ENCODE data around the gene SCP2.

GRCh38 chr1:52915211-52915854 lies 11.7 kb upstream of the SCP2 start:
- TF ChIP-seq, protein P1, sequence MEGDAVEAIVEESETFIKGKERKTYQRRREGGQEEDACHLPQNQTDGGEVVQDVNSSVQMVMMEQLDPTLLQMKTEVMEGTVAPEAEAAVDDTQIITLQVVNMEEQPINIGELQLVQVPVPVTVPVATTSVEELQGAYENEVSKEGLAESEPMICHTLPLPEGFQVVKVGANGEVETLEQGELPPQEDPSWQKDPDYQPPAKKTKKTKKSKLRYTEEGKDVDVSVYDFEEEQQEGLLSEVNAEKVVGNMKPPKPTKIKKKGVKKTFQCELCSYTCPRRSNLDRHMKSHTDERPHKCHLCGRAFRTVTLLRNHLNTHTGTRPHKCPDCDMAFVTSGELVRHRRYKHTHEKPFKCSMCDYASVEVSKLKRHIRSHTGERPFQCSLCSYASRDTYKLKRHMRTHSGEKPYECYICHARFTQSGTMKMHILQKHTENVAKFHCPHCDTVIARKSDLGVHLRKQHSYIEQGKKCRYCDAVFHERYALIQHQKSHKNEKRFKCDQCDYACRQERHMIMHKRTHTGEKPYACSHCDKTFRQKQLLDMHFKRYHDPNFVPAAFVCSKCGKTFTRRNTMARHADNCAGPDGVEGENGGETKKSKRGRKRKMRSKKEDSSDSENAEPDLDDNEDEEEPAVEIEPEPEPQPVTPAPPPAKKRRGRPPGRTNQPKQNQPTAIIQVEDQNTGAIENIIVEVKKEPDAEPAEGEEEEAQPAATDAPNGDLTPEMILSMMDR (IDR thresholded peaks at IDR 0.05; ENCODE audit: low read depth, low read length, poor library complexity, severe bottlenecking) = no peak
- TF ChIP-seq EZH2phosphoT487 (IDR thresholded peaks at IDR 0.05; ENCODE audit: borderline replicate concordance, low read length) = no peak

All from DOHH2 (cell line).